Measurements from ENCODE around the gene SLC12A1. TPM values are rescaled to one million over a fixed set of nuclear protein-coding genes. Genes with fewer than 3 reads are reported as not detected.

Gene SLC12A1
- total RNA-seq = not detected

DNA sequence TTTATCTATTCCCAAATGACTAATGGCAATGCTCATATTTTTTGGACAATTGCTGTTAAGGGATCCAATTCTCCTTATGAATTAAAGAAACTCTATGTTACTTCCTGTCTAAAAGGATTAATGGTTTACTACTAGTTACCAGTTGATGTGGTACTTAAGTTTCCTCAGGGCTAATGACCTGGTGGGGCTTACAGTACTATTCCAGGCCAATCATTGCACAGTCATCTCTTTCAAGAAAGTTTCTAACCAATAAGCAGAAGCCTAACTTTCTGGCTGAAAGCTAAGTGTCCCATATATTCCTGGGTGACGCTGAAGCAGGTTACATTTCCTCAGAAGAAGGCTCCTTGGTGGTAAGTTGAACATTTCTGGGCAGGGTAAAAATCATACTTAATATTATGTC, at the start of gene SLC12A1:
Gene SLC12A1 (plus strand): TSS at position 322 of the 400 bp plus-strand sequence. CDS start 1,418 bp downstream, outside the sequence.
- in situ Hi-C loops (cut with MboI; ENCODE audit: low pct_ligation_motif_present in 1 of 4, low pct_unique_long_range_greater_than_20kb in 1 of 4, low sequenced_read_pairs in 3 of 4) = no loop called here
- Histone ChIP-seq H3K9me3 (no peaks in the 10 kb centered on the region), H3K4me1 (no peaks in the 10 kb centered on the region), H3K4me3 (no peak within 1 kb of the TSS), H3K27ac (no peak within 1 kb of the TSS), H3K36me3 (no peaks in the 10 kb centered on the region), H3K27me3 (no peaks in the 10 kb centered on the region)
- no peak for DNase-seq
- intact Hi-C loops (cut with DNase I; ENCODE audit: low total_unique reads) = no loop called here
- 95 to 100% methylated on average over 1 of the region's 1 CpG for WGBS, 2 donors (ENCODE audit: low coverage in 1 of 2)
- TF ChIP-seq POLR2AphosphoS5 (IDR thresholded peaks at IDR 0.05) = no peak
- no peak for TF ChIP-seq POLR2A (IDR thresholded peaks at IDR 0.05)
- no peak for TF ChIP-seq EP300 (IDR thresholded peaks at IDR 0.05; ENCODE audit: low read depth)
- TF ChIP-seq, protein P1, sequence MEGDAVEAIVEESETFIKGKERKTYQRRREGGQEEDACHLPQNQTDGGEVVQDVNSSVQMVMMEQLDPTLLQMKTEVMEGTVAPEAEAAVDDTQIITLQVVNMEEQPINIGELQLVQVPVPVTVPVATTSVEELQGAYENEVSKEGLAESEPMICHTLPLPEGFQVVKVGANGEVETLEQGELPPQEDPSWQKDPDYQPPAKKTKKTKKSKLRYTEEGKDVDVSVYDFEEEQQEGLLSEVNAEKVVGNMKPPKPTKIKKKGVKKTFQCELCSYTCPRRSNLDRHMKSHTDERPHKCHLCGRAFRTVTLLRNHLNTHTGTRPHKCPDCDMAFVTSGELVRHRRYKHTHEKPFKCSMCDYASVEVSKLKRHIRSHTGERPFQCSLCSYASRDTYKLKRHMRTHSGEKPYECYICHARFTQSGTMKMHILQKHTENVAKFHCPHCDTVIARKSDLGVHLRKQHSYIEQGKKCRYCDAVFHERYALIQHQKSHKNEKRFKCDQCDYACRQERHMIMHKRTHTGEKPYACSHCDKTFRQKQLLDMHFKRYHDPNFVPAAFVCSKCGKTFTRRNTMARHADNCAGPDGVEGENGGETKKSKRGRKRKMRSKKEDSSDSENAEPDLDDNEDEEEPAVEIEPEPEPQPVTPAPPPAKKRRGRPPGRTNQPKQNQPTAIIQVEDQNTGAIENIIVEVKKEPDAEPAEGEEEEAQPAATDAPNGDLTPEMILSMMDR (IDR thresholded peaks at IDR 0.05) = no peak

DNA sequence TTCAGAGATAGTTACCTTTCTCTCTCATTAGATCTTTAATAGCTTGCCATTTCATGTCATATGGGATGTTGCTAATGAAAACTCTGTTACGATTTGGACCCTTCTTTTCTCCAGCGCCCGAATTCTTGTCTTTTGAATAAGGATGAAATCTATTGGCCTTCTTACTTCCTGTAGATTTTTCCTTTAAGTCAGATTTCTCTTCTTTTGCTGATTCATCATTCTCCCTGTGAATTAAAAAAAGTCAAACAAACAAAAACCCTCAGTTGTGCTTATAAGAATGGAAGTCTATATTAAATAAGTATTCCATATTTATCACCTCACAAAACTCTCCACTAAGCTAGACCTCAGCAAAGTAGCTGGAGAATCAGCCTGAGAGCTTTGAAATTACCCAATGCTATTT, 37.5 kb upstream of the SLC12A1 start:
- TF ChIP-seq POLR2A (IDR thresholded peaks at IDR 0.05) (no peak), POLR2AphosphoS5 (IDR thresholded peaks at IDR 0.05) (no peak), EP300 (IDR thresholded peaks at IDR 0.05; ENCODE audit: low read depth) (no peak)
- TF ChIP-seq, protein P1 (IDR thresholded peaks at IDR 0.05) = no peak
- Histone ChIP-seq H3K27me3 (no peaks in the 10 kb centered on the region), H3K4me3 (no peak overlapping the region), H3K27ac (no peak overlapping the region), H3K36me3 (no peaks in the 10 kb centered on the region), H3K9me3 (no peaks in the 10 kb centered on the region), H3K4me1 (no peaks in the 10 kb centered on the region)
- intact Hi-C loops (cut with DNase I; ENCODE audit: low total_unique reads) (no loop called here), in situ Hi-C loops (cut with MboI; ENCODE audit: low pct_ligation_motif_present in 1 of 4, low pct_unique_long_range_greater_than_20kb in 1 of 4, low sequenced_read_pairs in 3 of 4) (no loop called here)
- DNase-seq = no peak
- 54 to 63% methylated on average over 3 of the region's 3 CpGs for WGBS, 2 donors (ENCODE audit: low coverage in 1 of 2)

- in situ Hi-C loops (cut with MboI; ENCODE audit: low pct_ligation_motif_present in 1 of 4, low pct_unique_long_range_greater_than_20kb in 1 of 4, low sequenced_read_pairs in 3 of 4) = no loop called here
- Histone ChIP-seq H3K4me1 (no peaks in the 10 kb centered on the region), H3K4me3 (no peak overlapping the region), H3K36me3 (no peaks in the 10 kb centered on the region), H3K27me3 (no peaks in the 10 kb centered on the region), H3K27ac (no peak overlapping the region), H3K9me3 (no peaks in the 10 kb centered on the region)
- DNase-seq = no peak
- 88 to 97% methylated on average over 1 of the region's 1 CpG for WGBS, 2 donors (ENCODE audit: low coverage in 1 of 2)
- TF ChIP-seq EP300 (IDR thresholded peaks at IDR 0.05; ENCODE audit: low read depth) (no peak), POLR2AphosphoS5 (IDR thresholded peaks at IDR 0.05) (no peak), POLR2A (IDR thresholded peaks at IDR 0.05) (no peak)
- TF ChIP-seq, protein P1 (IDR thresholded peaks at IDR 0.05) = no peak
- intact Hi-C loops (cut with DNase I; ENCODE audit: low total_unique reads) = no loop called here
These were observed 35.1 kb upstream of the SLC12A1 start for GRCh38 chr15:48170981-48171380.

GRCh38 chr15:48175126-48175525, 31.0 kb upstream of the SLC12A1 start:
- Histone ChIP-seq H3K9me3 (no peaks in the 10 kb centered on the region), H3K27ac (no peak overlapping the region), H3K4me1 (peaks cover 0 to 11% (median 6%) of the 10 kb centered on the region in 4 donors), H3K4me3 (no peak overlapping the region), H3K36me3 (no peaks in the 10 kb centered on the region), H3K27me3 (no peaks in the 10 kb centered on the region)
- no peak for DNase-seq
- 96 to 97% methylated on average over 3 of the region's 3 CpGs for WGBS, 2 donors (ENCODE audit: low coverage in 1 of 2)
- intact Hi-C loops (cut with DNase I; ENCODE audit: low total_unique reads) (no loop called here), in situ Hi-C loops (cut with MboI; ENCODE audit: low pct_ligation_motif_present in 1 of 4, low pct_unique_long_range_greater_than_20kb in 1 of 4, low sequenced_read_pairs in 3 of 4) (no loop called here)
- no peak for TF ChIP-seq POLR2AphosphoS5 (IDR thresholded peaks at IDR 0.05)
- no peak for TF ChIP-seq EP300 (IDR thresholded peaks at IDR 0.05; ENCODE audit: low read depth)
- TF ChIP-seq, protein P1 (IDR thresholded peaks at IDR 0.05) = no peak

All from transverse colon (tissue), 4 donors.